NCI-H345 (cell line): Measurements from ENCODE around the gene PDP2.
A peak's percentile ranks its signal among the peaks of the same experiment; 100 is the strongest.

Experiments
- DNase-seq: peaks from one replicate; lab custom pipeline; 2025; lab: John Stamatoyannopoulos, UW

Gene PDP2

GRCh38 chr16:66903544-66904427 lies 23.5 kb downstream of the PDP2 start:
- DNase-seq = no peak

GRCh38 chr16:66904428-66904845 lies 24.1 kb downstream of the PDP2 start:
- no peak for DNase-seq

GRCh38 chr16:66904846-66905632 lies 24.7 kb downstream of the PDP2 start:
- no peak for DNase-seq

GRCh38 chr16:66905633-66906539 lies 25.6 kb downstream of the PDP2 start:
- peak; percentile 2 for DNase-seq

GRCh38 chr16:66906916-66907836 lies 26.9 kb downstream of the PDP2 start:
- no peak for DNase-seq

GRCh38 chr16:66908116-66908515 lies 27.8 kb downstream of the PDP2 start:
- DNase-seq = no peak

GRCh38 chr16:66908762-66909559 lies 28.6 kb downstream of the PDP2 start:
- no peak for DNase-seq

GRCh38 chr16:66910175-66910940 lies 30.0 kb downstream of the PDP2 start:
- DNase-seq = no peak

- no peak for DNase-seq
Measured at GRCh38 chr16:66911112-66911511, 30.8 kb downstream of the PDP2 start.

- no peak for DNase-seq
Measured at GRCh38 chr16:66911801-66912200, 31.5 kb downstream of the PDP2 start.

- no peak for DNase-seq
Measured at GRCh38 chr16:66913081-66913480, 32.8 kb downstream of the PDP2 start.

GRCh38 chr16:66913711-66914110 lies 33.4 kb downstream of the PDP2 start:
- no peak for DNase-seq

- no peak for DNase-seq
Measured at GRCh38 chr16:66914541-66914940, 34.2 kb downstream of the PDP2 start.

GRCh38 chr16:66915041-66915440 lies 34.7 kb downstream of the PDP2 start:
- no peak for DNase-seq

- DNase-seq = no peak
Measured at GRCh38 chr16:66916518-66916917, 36.2 kb downstream of the PDP2 start.

GRCh38 chr16:66917741-66918140 lies 37.4 kb downstream of the PDP2 start:
- DNase-seq = no peak

GRCh38 chr16:66918355-66918754 lies 38.0 kb downstream of the PDP2 start:
- DNase-seq = no peak

GRCh38 chr16:66918803-66919568 lies 38.7 kb downstream of the PDP2 start, which contains the start of gene CDH16:
TSS of gene CDH16 (minus strand) at chr16:66918885. CDS start at chr16:66918065, 820 bp downstream.
- no peak for DNase-seq
